T-helper 1 cell treated with Interleukin-12 subunit alpha and Interleukin-12 subunit beta and Interleukin-4 antibody, amounts not matched to agents 30 ng/mL and 1 ng/mL, for 36 hours (primary cell): Measurements from ENCODE around the gene ADCY5. TPM values are rescaled to one million over a fixed set of nuclear protein-coding genes. Genes with fewer than 3 reads are reported as not detected.

Experiments
- intact Hi-C: fragments of 100-400 bp; cut with micrococcal nuclease; formaldehyde crosslinking; loops from one replicate; pipeline ENCODE4 v1.15.1; 2024
- total RNA-seq: library from RNA; stranded (reverse); gene quantifications from 2 replicates; pipeline ENCODE4 v1.2.3, GENCODE V29; 2022

The ADCY5 gene
- total RNA-seq, 1 donor from 2014 or later: not detected

DNA sequence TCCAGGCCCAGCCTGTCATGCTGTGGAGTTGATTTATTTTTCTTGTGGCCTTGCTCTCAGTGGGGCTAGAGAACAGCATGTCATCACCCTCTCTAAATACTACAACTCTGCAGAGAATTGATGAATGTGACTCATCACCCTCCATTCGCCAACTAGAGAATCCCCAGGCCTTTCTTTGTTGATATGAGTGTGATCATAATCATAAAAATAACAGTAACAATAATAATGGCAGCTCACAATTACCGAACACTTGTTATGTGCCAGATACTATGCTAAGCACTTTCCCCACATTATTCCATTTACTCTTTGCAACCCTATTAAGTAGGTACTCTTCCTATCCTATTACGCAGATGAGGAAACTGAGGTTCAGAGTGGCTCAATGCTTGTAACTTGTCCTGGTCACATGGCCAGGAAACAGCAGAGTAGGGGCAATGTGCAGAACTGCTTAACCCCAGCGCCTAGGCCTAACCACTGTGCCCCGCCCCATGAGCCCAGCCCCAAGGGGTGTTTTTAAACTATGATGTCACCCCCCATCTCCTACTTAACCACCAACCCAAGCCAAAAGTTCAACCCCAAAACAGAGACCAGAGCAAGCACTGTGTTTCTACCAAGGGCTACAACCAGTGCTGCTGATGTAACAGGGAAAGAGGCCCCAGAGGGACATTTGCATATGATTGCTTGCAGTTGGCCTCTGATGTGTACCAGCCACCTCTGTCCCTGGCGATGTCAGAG is 104.5 kb downstream of the ADCY5 start:
- intact Hi-C loops: no loop called here

DNA sequence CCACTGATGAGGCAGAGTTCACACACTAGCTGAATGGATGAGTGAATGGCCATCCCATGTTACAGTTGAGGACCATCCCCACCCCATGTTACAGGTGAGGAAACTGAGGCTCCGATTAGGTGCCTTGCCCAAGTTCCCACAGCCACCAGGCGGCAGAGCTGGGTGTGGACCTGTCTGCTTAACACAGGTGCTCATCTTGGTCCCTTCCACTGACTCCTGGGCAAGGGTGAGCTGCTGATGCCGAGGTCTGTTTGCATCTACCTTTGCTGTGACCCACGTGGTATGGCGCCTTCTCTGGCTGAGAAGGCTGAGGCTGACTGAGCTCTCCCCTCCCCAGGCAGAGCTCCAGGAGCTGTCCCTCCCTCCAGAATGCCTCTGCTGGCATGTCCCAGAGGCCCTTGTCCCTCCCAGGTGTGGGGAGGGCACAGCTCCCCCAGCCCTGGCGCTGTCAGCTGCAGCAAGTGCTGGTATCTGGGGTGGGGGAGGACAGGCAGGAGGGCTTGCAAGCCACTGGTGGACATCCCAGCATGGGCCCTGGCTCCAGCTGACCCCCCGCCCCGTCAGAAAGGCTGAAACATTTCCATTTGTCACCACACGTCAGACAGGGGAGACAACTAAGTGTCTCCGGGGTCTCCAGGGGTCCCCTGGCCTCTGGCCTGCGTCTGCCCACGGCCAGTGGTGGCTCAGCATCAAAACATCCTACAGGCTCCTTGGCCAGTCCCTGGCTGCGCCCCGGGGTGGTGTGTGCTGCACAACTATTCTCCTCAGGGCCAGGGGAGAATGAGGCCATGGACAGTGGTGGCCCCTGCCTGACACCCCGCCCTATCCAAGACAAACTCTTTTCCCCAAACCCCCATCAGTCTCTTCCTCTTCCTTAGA is 105.4 kb downstream of the ADCY5 start:
- intact Hi-C loops: no loop called here

DNA sequence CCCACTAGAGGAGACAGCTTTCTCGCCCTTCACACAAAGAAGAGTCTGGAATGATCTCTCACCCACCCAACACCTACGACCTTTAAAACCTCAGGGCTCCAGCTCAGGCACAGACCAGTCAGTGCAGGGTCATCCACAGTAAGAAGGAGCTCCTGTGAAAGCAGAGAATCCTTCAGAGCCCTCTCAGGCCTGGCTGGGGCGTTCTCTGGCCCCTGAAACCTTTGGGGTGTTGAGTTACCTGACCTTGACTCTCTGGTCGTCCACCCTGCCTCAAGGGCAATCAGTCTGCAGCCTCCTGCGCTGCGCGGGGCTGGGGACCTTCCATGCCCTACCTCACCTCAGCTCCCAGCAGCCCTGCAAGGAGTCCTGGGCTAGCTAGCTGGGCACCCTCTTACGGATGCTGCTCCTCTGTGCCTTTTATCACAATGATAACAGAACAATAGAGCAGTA is 106.2 kb downstream of the ADCY5 start:
- intact Hi-C loops: no loop called here

DNA sequence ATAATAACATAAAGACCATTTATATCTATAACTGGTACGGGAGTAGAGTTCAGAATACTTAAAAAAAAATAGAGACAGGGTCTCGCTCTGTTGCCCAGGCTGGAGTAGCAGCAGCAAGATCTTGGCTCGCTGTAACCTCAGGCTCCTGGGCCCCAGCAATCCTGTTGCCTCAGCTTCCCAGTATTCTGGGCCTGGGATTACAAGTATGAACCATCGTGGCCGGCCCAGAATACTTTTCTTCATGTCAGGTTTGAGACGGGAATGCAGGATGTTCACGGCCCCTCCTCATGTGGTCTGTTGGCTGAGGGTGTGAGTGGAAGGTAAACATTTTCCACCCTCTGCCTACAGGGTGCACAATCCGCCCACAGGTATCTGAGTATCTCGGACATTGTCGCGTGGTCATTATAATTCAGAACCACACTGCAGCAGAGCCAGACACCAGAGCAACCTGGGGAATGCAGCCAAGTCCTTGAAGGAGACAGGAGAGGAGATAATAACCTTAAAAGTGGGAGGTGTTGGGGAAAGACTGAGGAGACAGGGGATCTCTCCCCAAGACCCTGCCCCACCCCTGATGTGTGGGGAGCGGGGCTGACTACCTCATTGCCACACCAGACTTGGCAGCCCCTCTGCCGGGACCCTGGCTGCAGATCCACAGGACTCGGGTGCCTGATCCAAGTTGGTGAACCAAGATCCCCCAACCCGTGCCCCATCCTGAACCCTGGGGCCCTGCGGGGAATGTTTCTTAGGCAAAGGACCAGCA is 106.8 kb downstream of the ADCY5 start:
- intact Hi-C loops: no loop called here

DNA sequence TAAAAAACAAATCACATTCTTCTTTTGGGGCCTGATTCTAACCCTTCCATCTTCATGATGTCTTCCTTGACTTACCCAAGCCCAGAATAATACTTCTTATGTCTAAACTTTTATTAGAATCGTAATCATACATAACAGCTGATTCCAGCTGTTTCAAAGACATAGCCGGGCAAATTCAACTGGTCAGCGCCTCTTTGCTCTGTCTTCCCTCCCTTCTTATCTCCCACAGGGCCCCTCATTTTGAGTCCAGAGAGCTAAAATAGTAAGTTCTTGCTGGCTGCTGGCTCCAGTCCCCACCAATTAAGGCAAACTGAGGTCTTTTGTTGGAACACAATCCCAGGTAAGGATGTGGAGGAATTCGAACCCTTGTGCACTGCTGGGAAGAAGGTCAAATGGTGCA is 108.6 kb downstream of the ADCY5 start:
- intact Hi-C loops: no loop called here

DNA sequence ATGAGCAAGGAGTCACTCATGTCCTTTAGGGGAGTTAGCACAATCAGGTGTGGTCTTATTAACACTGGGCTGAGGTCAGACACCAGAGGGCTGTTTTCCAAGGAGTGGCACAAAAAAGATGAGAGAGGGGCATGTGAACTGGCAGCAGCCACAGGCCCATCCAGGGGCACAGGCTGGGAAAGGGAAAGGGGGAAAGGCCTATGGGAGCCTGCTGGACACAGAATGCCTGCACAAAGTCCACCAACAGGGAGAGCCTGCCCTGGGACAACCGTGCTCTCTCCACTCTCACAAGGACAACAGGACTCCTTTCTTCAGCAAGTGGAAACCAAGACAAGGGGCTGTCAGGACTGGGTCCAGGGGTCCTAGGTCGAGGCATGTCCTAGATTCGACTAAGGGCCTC is 109.6 kb downstream of the ADCY5 start:
- intact Hi-C loops: no loop called here

DNA sequence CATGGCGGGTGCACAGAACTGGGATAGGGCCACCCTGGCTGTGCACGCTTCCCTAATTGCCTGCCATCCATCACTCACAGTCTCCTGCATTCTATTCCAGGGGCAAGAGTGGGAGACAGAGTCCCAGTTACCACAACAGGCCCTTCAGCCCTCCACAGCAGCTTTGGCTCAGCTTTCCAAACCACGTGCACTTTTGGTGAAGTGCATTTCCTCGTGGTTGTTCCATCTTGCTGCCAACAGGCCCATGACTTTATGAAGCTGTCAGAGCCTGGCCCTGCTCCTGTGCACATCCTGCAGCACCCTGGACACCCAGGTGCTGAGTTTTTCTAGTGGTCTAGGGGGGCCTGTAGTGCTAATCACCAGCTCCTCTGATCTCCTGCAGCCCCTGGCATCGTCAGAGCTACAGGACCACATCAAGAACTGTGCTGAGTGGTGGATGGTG is 110.2 kb downstream of the ADCY5 start:
- intact Hi-C loops: no loop called here

DNA sequence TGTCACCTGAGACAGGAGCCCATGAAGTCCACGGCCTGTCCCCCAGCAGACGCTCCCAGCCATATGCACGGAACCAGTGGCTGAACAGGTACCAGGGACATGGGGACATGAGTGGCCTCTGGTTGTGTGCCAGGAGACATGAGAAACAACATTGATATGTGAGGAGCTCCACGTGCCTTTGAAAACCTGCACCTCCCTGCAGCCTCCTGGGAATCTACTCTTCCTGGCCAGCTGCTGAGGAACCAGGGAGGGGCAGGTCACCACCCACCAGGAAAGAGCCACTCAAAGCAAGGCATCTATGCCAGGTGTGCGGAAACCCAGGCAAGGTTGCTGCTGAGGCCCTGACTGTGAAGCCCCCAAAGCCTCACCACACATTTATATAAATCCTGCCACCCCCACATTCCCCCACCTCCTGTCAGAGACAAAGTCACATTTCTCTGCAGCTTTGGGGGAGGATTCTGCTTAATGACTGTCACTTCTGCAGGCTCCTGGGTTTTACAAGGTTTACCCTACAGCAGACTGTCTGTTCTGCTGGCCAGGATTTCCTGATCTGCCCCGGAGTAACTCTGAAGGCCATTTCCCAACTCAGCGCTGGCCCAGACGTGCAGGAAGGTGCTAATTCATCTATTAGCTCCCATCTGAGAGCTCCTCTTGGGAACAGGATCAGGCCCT is 110.8 kb downstream of the ADCY5 start:
- intact Hi-C loops: no loop called here

DNA sequence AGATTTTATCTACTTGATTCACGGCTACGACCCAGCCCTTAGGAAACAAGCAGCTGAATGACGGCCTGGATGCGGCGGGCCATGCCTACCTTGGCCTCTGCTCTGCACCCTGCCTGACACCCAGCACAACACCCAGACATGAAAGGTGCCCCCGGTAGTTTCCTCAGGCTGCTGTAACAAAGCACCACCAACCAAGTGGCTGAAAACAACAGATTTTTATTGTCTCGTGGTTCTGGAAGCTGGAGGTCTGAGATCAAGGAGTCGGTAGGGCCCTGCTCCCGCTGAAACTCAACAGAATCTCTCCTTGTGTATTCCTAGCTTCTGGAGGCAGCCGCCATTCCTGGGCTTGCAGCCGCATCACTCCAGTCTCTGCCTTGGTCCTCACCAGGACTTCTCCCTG is 111.7 kb downstream of the ADCY5 start:
- intact Hi-C loops: no loop called here

DNA sequence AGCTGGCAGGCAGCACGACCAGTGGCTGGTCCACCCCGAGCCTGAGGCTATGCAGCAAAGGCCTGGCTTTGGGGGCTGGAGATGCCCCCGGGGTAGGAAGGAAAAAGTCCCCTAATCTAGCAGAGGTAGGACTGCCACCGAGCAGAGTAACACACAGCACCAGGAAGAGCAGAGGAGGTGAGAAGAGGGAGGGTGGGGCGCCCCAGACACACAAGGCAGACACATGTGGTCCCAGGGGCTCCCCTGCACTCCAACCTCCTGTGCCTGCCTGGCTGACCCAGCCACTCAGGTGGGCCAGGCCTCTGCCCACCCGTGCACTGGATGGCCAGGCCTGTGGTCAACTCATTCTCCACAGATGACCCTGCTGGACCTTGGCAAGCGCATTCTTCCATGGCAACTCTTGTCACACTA is 112.4 kb downstream of the ADCY5 start:
- intact Hi-C loops: no loop called here

DNA sequence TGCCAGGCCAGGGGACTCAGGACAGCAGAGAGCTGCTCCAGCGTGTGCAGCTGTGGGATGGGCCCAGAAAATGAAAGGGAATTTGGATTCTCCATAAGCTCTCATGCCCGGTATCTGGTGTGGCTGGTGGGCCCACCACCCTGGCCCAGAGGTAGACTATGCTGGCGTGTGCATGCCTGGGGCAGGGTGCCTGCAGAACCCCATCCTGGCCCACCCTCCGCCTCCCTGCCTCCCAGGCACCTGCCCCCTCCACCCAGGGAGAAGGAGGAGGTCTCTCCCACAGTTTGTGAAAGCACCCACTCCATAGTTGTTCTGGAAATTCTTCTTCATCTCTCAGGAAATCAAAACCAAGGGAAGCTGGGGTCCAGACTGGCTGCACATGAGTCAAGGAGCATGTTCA is 112.9 kb downstream of the ADCY5 start:
- intact Hi-C loops: no loop called here

DNA sequence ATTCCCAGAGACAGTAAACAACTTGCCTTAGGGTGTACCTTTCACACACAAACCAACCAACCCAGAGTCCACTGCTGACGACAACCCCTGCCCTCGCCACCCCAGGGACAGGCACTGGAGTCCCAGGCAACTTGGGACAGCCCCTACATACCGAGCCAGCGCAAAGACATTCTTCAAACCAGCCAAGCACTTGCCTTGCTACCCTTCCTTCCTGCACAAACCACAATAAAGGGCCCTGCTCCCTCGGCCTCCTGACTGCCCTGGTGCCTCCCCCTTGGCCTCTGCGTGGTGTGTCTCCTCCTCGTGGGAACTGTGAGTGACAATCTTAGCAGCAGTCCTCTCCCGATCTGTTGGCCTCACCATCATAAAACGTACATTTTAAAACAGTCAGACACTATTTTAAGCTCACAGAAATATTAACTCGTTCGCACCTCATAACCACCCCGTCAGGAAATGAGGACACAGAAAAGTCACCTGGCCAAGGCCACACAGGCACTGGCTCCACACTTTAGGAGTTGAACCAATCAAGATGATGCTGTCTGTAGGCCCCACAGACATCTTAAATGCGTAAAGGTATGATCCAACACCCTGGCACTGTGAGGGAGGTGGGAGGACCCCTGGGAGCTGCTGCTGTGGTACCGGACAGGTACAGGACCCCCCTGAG is 113.8 kb downstream of the ADCY5 start:
- intact Hi-C loops: no loop called here

DNA sequence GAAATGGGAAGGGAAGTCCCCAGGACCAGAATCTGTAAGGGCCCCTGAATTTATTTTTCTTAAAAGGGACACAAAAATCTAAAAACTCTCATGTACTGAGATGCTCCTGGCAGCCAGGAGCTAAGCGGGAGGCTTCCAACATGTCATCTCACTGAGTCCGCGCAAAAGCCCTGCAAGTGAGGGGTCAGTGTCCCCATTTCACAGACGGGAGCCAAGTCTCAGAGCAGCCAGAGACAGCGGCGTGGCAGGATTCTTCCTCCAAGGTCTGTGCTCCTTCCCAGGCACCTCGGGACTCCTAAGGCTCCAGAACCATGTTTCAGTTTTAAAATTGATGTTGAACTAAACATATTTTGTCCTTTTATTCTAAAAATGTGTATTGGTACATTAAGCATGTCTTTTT is 114.8 kb downstream of the ADCY5 start:
- intact Hi-C loops: no loop called here

DNA sequence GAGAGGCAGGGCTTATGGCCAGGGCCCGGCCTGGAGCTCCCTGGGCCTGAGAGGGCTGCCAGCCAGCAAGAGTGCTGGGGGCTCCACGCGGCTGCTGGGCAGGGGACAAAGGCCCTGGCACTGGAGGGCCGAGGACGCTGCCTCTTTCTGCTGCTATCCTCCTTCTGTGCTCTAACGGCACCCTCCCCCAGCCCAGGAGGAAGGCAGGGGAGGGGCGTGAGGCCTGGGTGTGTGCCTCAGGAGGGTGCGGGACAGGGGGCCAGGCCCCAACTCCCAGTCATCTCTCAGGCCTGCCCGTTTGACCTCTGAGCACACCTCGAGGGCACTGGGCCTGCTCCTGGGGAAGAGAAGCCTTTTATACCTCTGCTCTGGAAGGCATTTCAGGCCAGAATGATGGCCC is 115.5 kb downstream of the ADCY5 start:
- intact Hi-C loops: no loop called here

DNA sequence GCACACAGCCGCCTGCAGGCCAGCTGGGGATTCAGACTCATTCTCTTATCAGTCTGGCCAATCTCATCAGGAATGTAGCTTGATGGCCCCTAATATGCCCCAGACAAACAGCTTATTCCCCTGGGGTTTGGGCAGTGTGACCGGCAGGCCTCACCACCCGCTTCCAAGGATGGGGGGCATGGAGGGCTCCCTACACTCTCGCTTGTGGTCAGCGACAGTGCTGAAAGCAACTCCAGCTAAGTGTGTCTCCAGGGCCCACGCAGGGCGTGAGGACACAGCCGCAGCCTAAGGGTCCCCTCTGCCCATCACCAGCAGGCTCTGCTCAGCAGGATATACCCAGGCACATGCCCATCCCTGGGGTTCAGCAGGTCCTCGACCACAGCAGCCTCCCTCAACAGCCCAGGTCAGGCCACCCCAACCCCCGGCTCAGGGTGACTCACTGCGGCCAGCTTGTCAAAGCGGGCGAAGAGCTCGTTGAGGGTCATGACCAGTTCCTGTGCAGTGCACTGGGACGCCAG is 116.7 kb downstream of the ADCY5 start:
- intact Hi-C loops: no loop called here

DNA sequence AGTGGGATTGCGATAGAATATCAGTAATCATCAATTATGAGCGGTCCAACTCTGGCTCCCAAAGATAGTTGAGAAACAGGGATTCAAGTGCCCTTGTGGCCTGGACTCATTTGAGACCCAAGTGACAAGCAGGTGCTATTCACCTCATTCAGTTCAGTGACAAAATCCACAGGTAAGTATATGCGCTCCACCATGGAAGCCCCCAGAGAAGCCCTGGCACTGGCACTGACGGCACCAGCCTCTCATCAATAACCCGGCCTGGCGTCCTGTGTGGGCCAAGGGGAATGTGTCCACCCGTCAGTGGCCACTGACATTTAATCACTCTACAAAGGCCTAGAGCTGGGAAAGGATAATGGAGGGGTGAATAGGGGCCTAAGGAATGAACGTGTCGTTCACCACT is 117.2 kb downstream of the ADCY5 start:
- intact Hi-C loops: no loop called here

DNA sequence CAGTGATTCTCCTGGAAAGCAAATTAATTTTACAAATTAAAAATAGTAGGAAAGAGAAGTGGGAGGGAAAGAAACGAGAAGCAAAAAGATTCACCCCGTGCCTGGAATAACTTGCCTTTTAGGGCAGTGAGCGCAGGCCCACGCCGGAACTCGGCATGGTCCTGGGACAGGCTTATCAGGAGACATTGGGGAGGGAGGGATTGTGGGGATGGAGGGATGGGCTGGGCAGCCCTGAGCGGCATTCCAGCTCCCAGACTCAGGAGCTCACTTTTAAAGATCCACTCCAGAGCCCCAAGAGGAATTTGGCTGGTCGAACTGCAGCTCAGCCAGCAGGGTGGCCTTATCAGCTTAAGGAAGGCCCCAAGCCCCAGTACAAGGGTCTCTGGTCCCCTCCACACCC is 117.9 kb downstream of the ADCY5 start:
- intact Hi-C loops: no loop called here

DNA sequence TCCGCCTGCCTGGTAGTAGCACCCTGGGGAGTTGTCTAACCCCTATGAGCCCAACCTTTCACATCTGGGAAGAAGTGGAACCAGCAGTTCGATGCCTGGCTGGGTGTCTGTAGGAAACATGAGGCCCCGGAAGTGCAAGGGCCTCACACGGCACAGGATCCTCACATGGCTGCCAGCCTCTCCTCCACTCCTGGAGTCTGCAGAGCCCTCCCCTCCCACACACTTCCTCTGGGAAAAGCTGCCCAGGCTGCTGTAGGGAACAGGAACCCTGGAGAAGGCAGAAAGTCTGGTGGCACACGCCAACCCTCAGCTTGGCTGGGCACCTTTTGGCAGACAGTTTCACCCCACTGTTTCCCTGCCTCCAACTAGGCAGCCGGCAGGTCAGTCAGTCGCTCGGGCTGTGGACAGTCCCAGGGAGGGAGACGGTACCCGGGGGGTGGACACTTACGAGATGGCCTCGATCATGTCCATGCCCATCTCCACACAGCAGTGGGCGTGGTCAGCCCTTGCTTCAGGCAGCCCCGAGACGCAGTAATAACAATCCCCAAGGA is 118.4 kb downstream of the ADCY5 start:
- intact Hi-C loops: no loop called here

DNA sequence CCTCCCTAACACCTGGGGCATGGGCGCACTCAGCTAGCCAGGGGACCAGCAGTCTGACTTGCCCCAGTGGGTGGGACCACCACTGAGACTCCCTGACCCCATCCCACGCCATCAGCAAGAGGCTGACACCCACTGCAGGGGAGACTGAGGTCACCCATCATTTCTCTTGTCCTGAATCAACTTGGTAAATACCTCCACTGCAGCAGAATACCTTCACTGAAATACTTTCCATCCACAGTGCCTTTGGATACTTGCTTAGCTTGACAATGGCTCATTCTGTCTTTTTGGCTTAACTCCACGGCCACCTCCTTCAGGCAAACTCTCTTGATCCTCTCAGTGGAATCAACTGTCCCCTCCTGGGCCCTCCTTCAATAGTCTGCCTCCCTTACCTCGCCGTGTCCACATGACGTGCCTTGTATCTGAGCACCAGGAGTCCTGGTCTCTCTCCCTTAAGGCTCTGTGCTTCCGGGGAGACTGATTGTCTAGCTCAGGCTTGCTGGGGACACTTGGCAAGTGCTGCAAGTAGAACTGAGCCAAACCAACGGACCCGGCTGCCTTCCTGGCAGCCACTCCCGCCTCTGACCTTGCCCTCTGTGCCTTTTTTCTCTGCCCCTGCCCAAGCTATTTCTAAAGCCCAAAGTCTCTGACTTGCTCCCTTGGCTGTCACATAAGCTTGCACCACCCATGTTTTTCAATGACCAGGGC is 119.1 kb downstream of the ADCY5 start:
- intact Hi-C loops: loop anchor here (1.0 to 5.0 kb wide), 3 partner anchors 160 to 393 kb away; no protein-coding TSS in a partner anchor
